Activated T-cell treated with anti-CD3 and anti-CD28 coated beads, Interleukin-2, amount 50 U/mL, for 4 hours (primary cell): ENCODE data around the gene CNTNAP2. TPM values are rescaled to one million over a fixed set of nuclear protein-coding genes. Genes with fewer than 3 reads are reported as not detected.

Source experiments
- ATAC-seq, 2 donors: fragments of 200-7000 bp; cut with Tn5 transposase; one replicate each; pipeline ENCODE4 v1.10.0; 2021
- DNase-seq: peaks from one replicate; pipeline ENCODE4 v3.0.0-alpha.2; 2020
- H3K27me3 Mint-ChIP-seq: one replicate; pipeline ENCODE4 v1.8.0; 2021; ENCODE audit warnings: low read depth, mixed read lengths
- H3K36me3 Mint-ChIP-seq: one replicate; pipeline ENCODE4 v1.8.0; 2022; ENCODE audit warnings: mixed read lengths; ENCODE audit not compliant: insufficient read depth
- H3K4me1 Mint-ChIP-seq: one replicate; pipeline ENCODE4 v1.8.0; 2021; ENCODE audit warnings: low read depth, mixed read lengths
- H3K4me3 Mint-ChIP-seq: one replicate; pipeline ENCODE4 v1.8.0; 2021; ENCODE audit warnings: mild to moderate bottlenecking, moderate library complexity, mixed read lengths
- H3K9me3 Mint-ChIP-seq: one replicate; pipeline ENCODE4 v1.8.0; 2021; ENCODE audit warnings: mixed read lengths
- total RNA-seq, 3 donors: library from RNA; stranded (reverse); gene quantifications; one replicate each; pipeline ENCODE4 v1.2.1, GENCODE V29; 2021

CNTNAP2 gene
- total RNA-seq, 3 donors from 2014 or later, result not detected

GRCh38 chr7:148241700-148242293 lies 2125.2 kb downstream of the CNTNAP2 start:
- no peak for ATAC-seq
- no peaks in the 10 kb centered on the region for H3K9me3 Mint-ChIP-seq

GRCh38 chr7:148242294-148242821 lies 2125.8 kb downstream of the CNTNAP2 start:
- DNase-seq (no peak), ATAC-seq (peak in 1 of 2 donors; percentile 18)
- H3K4me1 Mint-ChIP-seq, result no peaks in the 10 kb centered on the region
- peaks cover 36% of the 10 kb centered on the region for H3K27me3 Mint-ChIP-seq
- no peak overlapping the region for H3K4me3 Mint-ChIP-seq
- H3K36me3 Mint-ChIP-seq, result no peaks in the 10 kb centered on the region
- H3K9me3 Mint-ChIP-seq, result no peaks in the 10 kb centered on the region

More at GRCh38 chr7:148241700-148242293, 2125.2 kb downstream of the CNTNAP2 start:
- Mint-ChIP-seq H3K27me3 (peaks cover 36% of the 10 kb centered on the region), H3K36me3 (no peaks in the 10 kb centered on the region), H3K4me3 (no peak overlapping the region), H3K4me1 (no peaks in the 10 kb centered on the region)
- no peak for DNase-seq

DNA sequence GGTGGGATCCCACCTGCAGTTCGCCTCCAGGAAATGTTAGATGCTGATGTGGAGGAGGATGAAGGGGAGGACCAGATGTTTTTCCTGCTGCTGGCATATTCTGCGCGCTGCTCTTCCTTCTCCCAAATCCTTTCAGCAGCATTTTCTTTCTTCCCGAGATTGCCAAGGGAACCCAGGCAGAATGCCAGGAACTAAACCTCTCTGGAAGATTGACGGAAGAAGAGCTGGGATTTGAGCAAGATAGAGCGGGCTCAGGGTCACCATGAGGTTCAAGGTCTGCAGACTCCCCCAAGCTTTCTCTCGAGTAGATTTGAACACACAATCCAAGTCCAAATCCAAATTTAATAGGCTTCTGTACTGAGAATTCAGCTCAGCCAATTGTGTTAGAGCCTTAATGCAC lies 2128.8 kb downstream of the CNTNAP2 start:
- Mint-ChIP-seq H3K4me1 (no peaks in the 10 kb centered on the region), H3K27me3 (peaks cover 43% of the 10 kb centered on the region), H3K36me3 (no peaks in the 10 kb centered on the region), H3K9me3 (peaks cover 4% of the 10 kb centered on the region), H3K4me3 (no peak overlapping the region)
- no peak for DNase-seq
- no peak for ATAC-seq

GRCh38 chr7:148253629-148254028 lies 2137.0 kb downstream of the CNTNAP2 start:
- H3K4me1 Mint-ChIP-seq, result no peaks in the 10 kb centered on the region
- no peak for DNase-seq
- no peak overlapping the region for H3K4me3 Mint-ChIP-seq
- no peaks in the 10 kb centered on the region for H3K36me3 Mint-ChIP-seq
- H3K9me3 Mint-ChIP-seq, result peaks cover 22% of the 10 kb centered on the region
- no peak for ATAC-seq
- peaks cover 26% of the 10 kb centered on the region for H3K27me3 Mint-ChIP-seq

GRCh38 chr7:148255333-148255732 lies 2138.7 kb downstream of the CNTNAP2 start:
- peaks cover 14% of the 10 kb centered on the region for H3K27me3 Mint-ChIP-seq
- no peak for ATAC-seq

DNA sequence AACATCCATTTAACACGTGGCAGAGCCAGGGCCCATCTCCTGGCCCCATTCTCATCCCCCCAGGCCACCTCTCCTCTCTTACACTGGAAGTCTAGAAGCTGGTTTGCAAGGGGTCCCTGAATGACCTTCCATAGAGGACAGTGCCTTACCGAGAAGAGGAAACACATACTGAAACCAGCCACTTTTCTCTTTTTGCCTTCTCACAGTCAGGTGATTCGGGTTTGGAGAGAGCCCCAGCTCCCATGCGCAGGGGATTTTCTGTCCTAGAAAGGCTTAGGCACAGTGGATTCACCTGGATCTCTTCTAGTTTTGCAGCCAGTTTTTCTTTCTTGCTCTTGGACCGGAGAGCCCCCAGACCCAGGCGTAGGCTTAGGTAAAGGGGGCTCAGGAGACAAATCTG lies 2139.8 kb downstream of the CNTNAP2 start:
- Mint-ChIP-seq H3K9me3 (peaks cover 8% of the 10 kb centered on the region), H3K27me3 (peaks cover 17% of the 10 kb centered on the region), H3K4me1 (no peaks in the 10 kb centered on the region), H3K36me3 (no peaks in the 10 kb centered on the region), H3K4me3 (no peak overlapping the region)
- ATAC-seq (no peak), DNase-seq (no peak)

More at GRCh38 chr7:148255333-148255732, 2138.7 kb downstream of the CNTNAP2 start:
- no peaks in the 10 kb centered on the region for H3K36me3 Mint-ChIP-seq
- DNase-seq, result no peak
- H3K4me1 Mint-ChIP-seq, result no peaks in the 10 kb centered on the region
- H3K9me3 Mint-ChIP-seq, result peaks cover 18% of the 10 kb centered on the region
- H3K4me3 Mint-ChIP-seq, result no peak overlapping the region

DNA sequence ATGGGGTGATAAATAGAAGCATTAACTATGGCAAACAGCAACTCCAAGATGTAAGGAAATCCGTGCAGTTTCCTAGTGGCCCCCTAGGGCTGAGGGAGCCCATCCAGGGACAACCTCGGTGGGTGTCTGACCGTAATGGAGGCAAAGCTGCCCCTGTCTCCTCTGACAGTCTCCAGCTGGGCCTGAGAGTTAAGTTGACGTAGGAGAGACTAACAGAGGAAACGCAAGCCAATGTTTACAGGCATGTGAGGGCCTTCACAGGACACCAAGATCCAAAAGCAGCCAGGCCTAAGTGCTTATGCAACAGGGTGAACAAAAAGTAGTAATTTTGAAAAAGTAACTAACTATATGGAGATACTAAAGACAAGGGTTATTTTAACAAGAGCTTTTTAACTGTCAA lies 2144.0 kb downstream of the CNTNAP2 start:
- Mint-ChIP-seq H3K9me3 (no peaks in the 10 kb centered on the region), H3K36me3 (no peaks in the 10 kb centered on the region), H3K4me1 (peaks cover 9% of the 10 kb centered on the region), H3K4me3 (no peak overlapping the region), H3K27me3 (peaks cover 17% of the 10 kb centered on the region)
- ATAC-seq, result no peak
- DNase-seq, result no peak

DNA sequence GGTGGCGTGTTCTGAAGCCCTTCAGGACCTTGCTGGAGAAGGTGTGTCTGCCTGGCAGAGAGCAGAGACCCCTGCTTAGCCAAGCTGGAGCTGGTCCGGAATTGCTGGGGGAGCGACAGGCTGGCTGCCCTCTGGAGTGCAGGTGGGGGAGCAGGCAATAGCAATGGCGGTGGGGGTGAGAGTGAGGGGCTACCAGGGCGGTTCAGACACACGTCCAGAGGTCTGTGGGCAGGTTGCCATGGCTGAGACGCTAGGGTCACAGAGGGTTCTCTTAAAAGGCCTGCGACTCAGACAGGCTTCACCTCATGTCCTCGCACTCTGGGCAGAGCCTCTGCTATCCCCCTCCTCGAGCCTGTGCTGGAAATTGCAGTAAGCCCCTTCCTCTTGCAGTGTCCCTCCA lies 2144.9 kb downstream of the CNTNAP2 start:
- DNase-seq (no peak), ATAC-seq (no peak)
- Mint-ChIP-seq H3K4me1 (peaks cover 9% of the 10 kb centered on the region), H3K9me3 (no peaks in the 10 kb centered on the region), H3K4me3 (no peak overlapping the region), H3K27me3 (peaks cover 17% of the 10 kb centered on the region), H3K36me3 (no peaks in the 10 kb centered on the region)

GRCh38 chr7:148261996-148262688 lies 2145.5 kb downstream of the CNTNAP2 start:
- ATAC-seq (peak in 1 of 2 donors; percentile 28), DNase-seq (no peak)
- Mint-ChIP-seq H3K9me3 (no peaks in the 10 kb centered on the region), H3K36me3 (no peaks in the 10 kb centered on the region), H3K4me3 (peak overlapping the region; percentile 38), H3K4me1 (peaks cover 9% of the 10 kb centered on the region), H3K27me3 (peaks cover 17% of the 10 kb centered on the region)

GRCh38 chr7:148262721-148263229 lies 2146.2 kb downstream of the CNTNAP2 start:
- ATAC-seq, result peak; percentile 66 to 80
- Mint-ChIP-seq H3K4me1 (peaks cover 9% of the 10 kb centered on the region), H3K4me3 (peak overlapping the region; percentile 38)

DNA sequence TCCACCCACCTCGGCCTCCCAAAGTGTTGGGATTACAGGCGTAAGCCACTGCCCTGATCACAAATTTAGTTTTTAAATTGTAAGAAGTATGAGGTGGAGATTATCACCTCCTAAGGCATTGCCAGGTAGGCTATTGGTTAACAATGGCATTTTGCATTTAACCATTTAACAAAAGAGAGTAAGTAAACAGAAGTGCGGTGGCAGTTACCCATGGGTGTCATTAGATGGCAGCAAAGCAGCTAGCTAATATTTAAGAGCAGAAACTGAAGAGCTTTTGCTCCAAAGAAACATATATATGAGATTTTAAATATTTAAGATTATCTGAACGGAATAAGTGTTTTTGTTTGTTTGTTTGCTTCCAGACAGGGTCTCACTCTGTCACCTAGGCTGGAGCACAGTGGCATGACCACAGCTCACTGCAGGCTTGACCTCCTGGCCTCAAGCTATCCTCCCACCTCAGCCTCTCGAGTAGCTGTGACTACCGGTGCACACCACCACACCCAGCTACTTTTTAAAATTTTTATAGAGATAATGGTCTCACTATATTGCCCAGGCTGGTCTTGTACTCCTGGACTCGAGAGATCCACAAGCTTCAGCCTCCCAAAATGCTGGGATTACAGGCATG lies 2148.4 kb downstream of the CNTNAP2 start:
- ATAC-seq, result no peak
- Mint-ChIP-seq H3K4me3 (no peak overlapping the region), H3K4me1 (peaks cover 9% of the 10 kb centered on the region), H3K27me3 (peaks cover 11% of the 10 kb centered on the region), H3K9me3 (no peaks in the 10 kb centered on the region), H3K36me3 (no peaks in the 10 kb centered on the region)
- DNase-seq, result no peak

More at GRCh38 chr7:148262721-148263229, 2146.2 kb downstream of the CNTNAP2 start:
- no peaks in the 10 kb centered on the region for H3K36me3 Mint-ChIP-seq
- H3K27me3 Mint-ChIP-seq, result peaks cover 13% of the 10 kb centered on the region
- peak; percentile 51 for DNase-seq
- H3K9me3 Mint-ChIP-seq, result no peaks in the 10 kb centered on the region

- no peak for ATAC-seq
- H3K4me1 Mint-ChIP-seq, result peaks cover 9% of the 10 kb centered on the region
These were observed 2149.3 kb downstream of the CNTNAP2 start for GRCh38 chr7:148265896-148266295.

GRCh38 chr7:148266795-148267194 lies 2150.2 kb downstream of the CNTNAP2 start:
- ATAC-seq (no peak), DNase-seq (no peak)
- H3K36me3 Mint-ChIP-seq, result no peaks in the 10 kb centered on the region
- H3K27me3 Mint-ChIP-seq, result peaks cover 10% of the 10 kb centered on the region
- H3K4me3 Mint-ChIP-seq, result no peak overlapping the region
- no peaks in the 10 kb centered on the region for H3K9me3 Mint-ChIP-seq
- H3K4me1 Mint-ChIP-seq, result peaks cover 9% of the 10 kb centered on the region

More at GRCh38 chr7:148265896-148266295, 2149.3 kb downstream of the CNTNAP2 start:
- Mint-ChIP-seq H3K27me3 (peaks cover 8% of the 10 kb centered on the region), H3K4me3 (no peak overlapping the region), H3K36me3 (no peaks in the 10 kb centered on the region), H3K9me3 (no peaks in the 10 kb centered on the region)
- no peak for DNase-seq

GRCh38 chr7:148270576-148270975 lies 2154.0 kb downstream of the CNTNAP2 start:
- ATAC-seq (no peak), DNase-seq (no peak)
- Mint-ChIP-seq H3K36me3 (no peaks in the 10 kb centered on the region), H3K4me1 (no peaks in the 10 kb centered on the region), H3K4me3 (no peak overlapping the region), H3K9me3 (no peaks in the 10 kb centered on the region), H3K27me3 (peaks cover 13% of the 10 kb centered on the region)
